AG09309 (cell line): ENCODE measurements around the gene PCK2.

ENCODE experiments used
- DNase-seq: peaks from one replicate; pipeline ENCODE4 v3.0.0-alpha.2; 2010; ENCODE audit warnings: low read depth
- H3K4me3 ChIP-seq: 2 replicates; pipeline ENCODE4 v1.5.1; 2011; ENCODE audit warnings: mild to moderate bottlenecking, low read depth, low read length, moderate library complexity; ENCODE audit not compliant: control insufficient read depth
- TF ChIP-seq, protein P1 (sequence below): IDR thresholded peaks from 2 replicates; pipeline ENCODE4 v1.5.1; 2011; ENCODE audit warnings: mild to moderate bottlenecking, low read depth, low read length, inconsistent platforms; ENCODE audit not compliant: insufficient read depth, control insufficient read depth; ENCODE audit errors: missing control alignments

Gene PCK2

GRCh38 chr14:24147761-24148428 lies 53.8 kb downstream of the PCK2 start:
- DNase-seq = no peak
- TF ChIP-seq, protein P1, sequence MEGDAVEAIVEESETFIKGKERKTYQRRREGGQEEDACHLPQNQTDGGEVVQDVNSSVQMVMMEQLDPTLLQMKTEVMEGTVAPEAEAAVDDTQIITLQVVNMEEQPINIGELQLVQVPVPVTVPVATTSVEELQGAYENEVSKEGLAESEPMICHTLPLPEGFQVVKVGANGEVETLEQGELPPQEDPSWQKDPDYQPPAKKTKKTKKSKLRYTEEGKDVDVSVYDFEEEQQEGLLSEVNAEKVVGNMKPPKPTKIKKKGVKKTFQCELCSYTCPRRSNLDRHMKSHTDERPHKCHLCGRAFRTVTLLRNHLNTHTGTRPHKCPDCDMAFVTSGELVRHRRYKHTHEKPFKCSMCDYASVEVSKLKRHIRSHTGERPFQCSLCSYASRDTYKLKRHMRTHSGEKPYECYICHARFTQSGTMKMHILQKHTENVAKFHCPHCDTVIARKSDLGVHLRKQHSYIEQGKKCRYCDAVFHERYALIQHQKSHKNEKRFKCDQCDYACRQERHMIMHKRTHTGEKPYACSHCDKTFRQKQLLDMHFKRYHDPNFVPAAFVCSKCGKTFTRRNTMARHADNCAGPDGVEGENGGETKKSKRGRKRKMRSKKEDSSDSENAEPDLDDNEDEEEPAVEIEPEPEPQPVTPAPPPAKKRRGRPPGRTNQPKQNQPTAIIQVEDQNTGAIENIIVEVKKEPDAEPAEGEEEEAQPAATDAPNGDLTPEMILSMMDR = no peak
- H3K4me3 ChIP-seq = peak overlapping the region; percentile 93

GRCh38 chr14:24149302-24149969 lies 55.3 kb downstream of the PCK2 start:
- no peak for DNase-seq
- TF ChIP-seq, protein P1 = no peak
- H3K4me3 ChIP-seq = no peak overlapping the region

- H3K4me3 ChIP-seq = no peak overlapping the region
- DNase-seq = no peak
- TF ChIP-seq, protein P1 = no peak
These were observed 56.0 kb downstream of the PCK2 start for GRCh38 chr14:24150061-24150460.

GRCh38 chr14:24150567-24150966 lies 56.5 kb downstream of the PCK2 start:
- DNase-seq = no peak
- H3K4me3 ChIP-seq = no peak overlapping the region
- TF ChIP-seq, protein P1 = no peak

- DNase-seq = no peak
- TF ChIP-seq, protein P1 = no peak
- no peak overlapping the region for H3K4me3 ChIP-seq
These were observed 56.9 kb downstream of the PCK2 start for GRCh38 chr14:24150993-24151392.

- TF ChIP-seq, protein P1 = no peak
- DNase-seq = no peak
- H3K4me3 ChIP-seq = no peak overlapping the region
These were observed 57.4 kb downstream of the PCK2 start for GRCh38 chr14:24151404-24152080.
